HG02642 (cell line): ENCODE measurements around the gene OBP2A.

ENCODE experiments used
- ATAC-seq: cut with Tn5 transposase; IDR thresholded peaks from one replicate; pipeline ENCODE4 v1.9.1; 2021; ENCODE audit warnings: mild to moderate bottlenecking; ENCODE audit not compliant: unreplicated experiment, poor library complexity

OBP2A gene

GRCh38 chr9:135551031-135551430 lies 5.1 kb downstream of the OBP2A start:
- no peak for ATAC-seq

GRCh38 chr9:135551456-135551855 lies 5.5 kb downstream of the OBP2A start:
- no peak for ATAC-seq

GRCh38 chr9:135552021-135552697 lies 6.2 kb downstream of the OBP2A start:
- no peak for ATAC-seq

GRCh38 chr9:135552698-135553171 lies 6.8 kb downstream of the OBP2A start:
- ATAC-seq: no peak

- no peak for ATAC-seq
Measured at GRCh38 chr9:135554718-135555117, 8.8 kb downstream of the OBP2A start.

GRCh38 chr9:135555203-135555602 lies 9.3 kb downstream of the OBP2A start:
- no peak for ATAC-seq

- no peak for ATAC-seq
Measured at GRCh38 chr9:135555910-135556309, 10.0 kb downstream of the OBP2A start.

GRCh38 chr9:135559606-135560005 lies 13.7 kb downstream of the OBP2A start:
- no peak for ATAC-seq

- no peak for ATAC-seq
Measured at GRCh38 chr9:135561391-135562234, 15.7 kb downstream of the OBP2A start, which contains the start of gene PAEP. Gene PAEP (plus strand): TSS chr9:135561756.

GRCh38 chr9:135562235-135562745 lies 16.4 kb downstream of the OBP2A start:
- ATAC-seq: no peak

GRCh38 chr9:135563039-135563476 lies 17.1 kb downstream of the OBP2A start:
- no peak for ATAC-seq

GRCh38 chr9:135563858-135564257 lies 17.9 kb downstream of the OBP2A start:
- no peak for ATAC-seq

GRCh38 chr9:135565141-135565628 lies 19.3 kb downstream of the OBP2A start:
- ATAC-seq: no peak

- no peak for ATAC-seq
Measured at GRCh38 chr9:135565636-135566035, 19.7 kb downstream of the OBP2A start.

- no peak for ATAC-seq
Measured at GRCh38 chr9:135566552-135566951, 20.6 kb downstream of the OBP2A start.

GRCh38 chr9:135567311-135567710 lies 21.4 kb downstream of the OBP2A start:
- ATAC-seq: no peak

- no peak for ATAC-seq
Measured at GRCh38 chr9:135568026-135568425, 22.1 kb downstream of the OBP2A start.

GRCh38 chr9:135570456-135570855 lies 24.5 kb downstream of the OBP2A start:
- ATAC-seq: no peak

GRCh38 chr9:135572233-135572632 lies 26.3 kb downstream of the OBP2A start:
- no peak for ATAC-seq

- ATAC-seq: no peak
Measured at GRCh38 chr9:135573124-135573523, 27.2 kb downstream of the OBP2A start.

- no peak for ATAC-seq
Measured at GRCh38 chr9:135574331-135574730, 28.4 kb downstream of the OBP2A start.
